Activated CD8-positive, alpha-beta memory T cell treated with anti-CD3 and anti-CD28 coated beads, Interleukin-2, amount 50 U/mL, for 24 hours (primary cell): Measurements from ENCODE around the gene PDPR.
"Not testable (repeated sequence)": the region's sequence is repeated elsewhere in the genome, so short reads cannot be mapped to it uniquely, and the experiment has no call there.

Experiments used
- DNase-seq: peaks from one replicate; pipeline ENCODE4 v3.0.0-alpha.2; 2020; ENCODE audit errors: extremely low read depth

Gene PDPR

GRCh38 chr16:70127706-70128105, 13.6 kb downstream of the PDPR start:
- not testable (repeated sequence) for DNase-seq

GRCh38 chr16:70128844-70129243, 14.7 kb downstream of the PDPR start:
- DNase-seq: not testable (repeated sequence)

DNA sequence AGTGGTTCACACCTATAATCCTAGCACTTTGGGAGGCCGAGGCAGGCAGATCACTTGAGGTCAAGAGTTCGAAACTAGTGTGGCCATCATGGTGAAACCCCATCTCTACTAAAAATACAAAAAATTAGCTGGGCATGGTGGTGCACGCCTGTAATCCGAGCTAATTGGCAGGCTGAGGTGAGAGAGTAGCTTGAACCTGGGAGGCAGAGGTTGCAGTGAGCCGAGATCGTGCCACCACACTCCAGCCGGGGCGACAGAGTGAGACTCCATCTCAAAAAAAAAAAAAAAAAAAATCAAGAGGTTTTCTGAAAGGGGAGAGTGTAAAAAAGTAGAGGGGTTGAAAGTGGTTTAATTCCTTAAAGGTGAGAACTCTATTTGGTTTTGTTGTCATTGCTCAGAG, 21.7 kb downstream of the PDPR start:
- DNase-seq: not testable (repeated sequence)

- DNase-seq: not testable (repeated sequence)
Observed at GRCh38 chr16:70136595-70136994, 22.5 kb downstream of the PDPR start.

DNA sequence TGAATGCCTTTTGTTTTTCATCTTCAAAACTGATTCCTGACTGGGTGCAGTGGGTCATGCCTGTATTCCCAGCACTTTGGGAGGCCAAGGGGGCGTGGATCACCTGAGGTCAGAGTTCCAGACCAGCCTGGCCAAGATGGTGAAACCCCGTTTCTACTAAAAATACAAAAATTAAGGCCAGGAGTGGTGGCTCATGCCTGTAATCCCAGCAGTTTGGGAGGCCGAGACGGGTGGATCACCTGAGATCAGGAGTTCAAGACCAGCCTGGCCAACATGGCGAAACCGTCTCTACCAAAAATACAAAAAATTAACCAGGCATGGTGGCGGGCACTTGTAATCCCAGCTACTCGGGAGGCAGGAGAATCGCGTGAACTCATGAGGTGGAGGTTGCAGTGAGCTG, 28.6 kb downstream of the PDPR start:
- not testable (repeated sequence) for DNase-seq

GRCh38 chr16:70143231-70143895, 29.2 kb downstream of the PDPR start:
- DNase-seq: not testable (repeated sequence)

- DNase-seq: not testable (repeated sequence)
Observed at GRCh38 chr16:70147853-70148252, 33.7 kb downstream of the PDPR start.

DNA sequence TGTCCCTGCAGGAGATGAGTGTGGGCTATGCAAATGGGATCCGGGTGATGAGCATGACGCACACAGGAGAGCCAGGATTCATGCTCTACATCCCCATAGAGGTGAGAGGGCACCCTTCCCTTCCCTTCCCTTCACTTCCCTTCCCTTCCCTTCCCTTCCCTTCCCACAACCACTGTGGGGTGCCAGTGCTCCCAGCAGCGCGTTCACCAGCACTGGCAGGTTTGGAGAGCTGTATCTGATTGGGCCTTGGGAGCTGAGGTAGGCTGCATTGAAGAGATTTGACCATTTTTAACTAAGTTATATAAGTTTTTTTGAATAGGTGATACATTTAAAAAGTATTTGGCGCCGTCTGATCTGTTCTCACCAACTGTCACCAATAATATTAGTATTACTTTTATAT, 34.3 kb downstream of the PDPR start:
- DNase-seq: not testable (repeated sequence)

DNA sequence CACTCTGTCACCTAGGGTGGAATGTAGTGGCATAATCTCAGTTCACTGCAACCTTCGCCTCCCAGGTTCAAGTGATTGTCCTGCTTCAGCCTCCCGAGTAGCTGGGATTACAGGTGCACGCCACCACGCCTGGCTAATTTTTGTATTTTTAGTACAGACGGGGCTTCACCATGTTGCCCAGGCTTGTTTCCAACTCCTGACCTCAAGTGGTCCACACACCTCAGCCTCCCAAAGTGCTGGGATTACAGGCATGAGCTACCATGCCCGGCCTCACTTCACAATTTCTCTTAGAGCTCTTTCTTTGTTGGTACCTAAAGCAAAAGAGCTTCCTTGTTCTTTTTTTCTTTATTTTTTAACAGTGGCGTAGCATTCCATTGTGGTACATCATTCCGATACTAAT, 35.2 kb downstream of the PDPR start:
- not testable (repeated sequence) for DNase-seq

DNA sequence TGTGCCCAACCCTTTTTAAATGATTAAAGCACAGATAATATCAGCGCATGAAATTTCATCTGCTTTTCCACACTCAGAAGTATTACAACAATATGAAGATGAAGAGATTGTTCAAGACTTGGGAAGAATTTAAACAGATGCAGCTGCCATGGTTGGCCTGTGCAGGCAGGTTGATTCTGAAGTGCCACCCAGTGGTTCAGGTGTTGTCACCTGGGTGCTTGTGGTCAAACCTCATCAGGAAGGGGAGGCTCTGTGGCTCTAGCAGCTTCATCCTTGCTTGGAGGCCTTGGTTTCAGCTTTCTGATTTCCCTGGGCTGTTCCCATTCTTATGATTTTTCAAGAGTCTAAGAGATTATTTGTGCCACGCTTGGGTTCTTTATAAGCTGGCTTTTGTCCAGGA, 37.3 kb downstream of the PDPR start:
- no peak for DNase-seq

GRCh38 chr16:70151941-70152509, 37.9 kb downstream of the PDPR start:
- no peak for DNase-seq

GRCh38 chr16:70152578-70153302, 38.6 kb downstream of the PDPR start:
- no peak for DNase-seq

DNA sequence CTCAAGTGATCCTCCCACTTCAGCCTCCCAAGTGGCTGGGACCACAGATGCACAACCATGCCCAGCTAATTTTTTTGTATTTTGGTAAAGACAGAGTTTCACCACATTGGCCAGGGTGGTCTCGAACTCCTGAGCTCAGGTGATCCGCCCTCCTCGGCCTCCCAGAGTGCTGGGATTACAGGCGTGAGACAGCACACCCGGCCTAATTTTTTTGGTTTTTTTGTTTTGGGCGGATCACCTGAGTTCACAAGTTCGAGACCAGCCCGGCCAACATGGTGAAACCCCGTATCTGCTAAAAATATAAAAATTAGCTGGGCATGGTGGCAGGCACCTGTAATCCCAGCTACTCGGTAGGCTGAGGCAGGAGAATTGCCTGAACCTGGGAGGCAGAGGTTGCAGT, 40.6 kb downstream of the PDPR start:
- DNase-seq: not testable (repeated sequence)

DNA sequence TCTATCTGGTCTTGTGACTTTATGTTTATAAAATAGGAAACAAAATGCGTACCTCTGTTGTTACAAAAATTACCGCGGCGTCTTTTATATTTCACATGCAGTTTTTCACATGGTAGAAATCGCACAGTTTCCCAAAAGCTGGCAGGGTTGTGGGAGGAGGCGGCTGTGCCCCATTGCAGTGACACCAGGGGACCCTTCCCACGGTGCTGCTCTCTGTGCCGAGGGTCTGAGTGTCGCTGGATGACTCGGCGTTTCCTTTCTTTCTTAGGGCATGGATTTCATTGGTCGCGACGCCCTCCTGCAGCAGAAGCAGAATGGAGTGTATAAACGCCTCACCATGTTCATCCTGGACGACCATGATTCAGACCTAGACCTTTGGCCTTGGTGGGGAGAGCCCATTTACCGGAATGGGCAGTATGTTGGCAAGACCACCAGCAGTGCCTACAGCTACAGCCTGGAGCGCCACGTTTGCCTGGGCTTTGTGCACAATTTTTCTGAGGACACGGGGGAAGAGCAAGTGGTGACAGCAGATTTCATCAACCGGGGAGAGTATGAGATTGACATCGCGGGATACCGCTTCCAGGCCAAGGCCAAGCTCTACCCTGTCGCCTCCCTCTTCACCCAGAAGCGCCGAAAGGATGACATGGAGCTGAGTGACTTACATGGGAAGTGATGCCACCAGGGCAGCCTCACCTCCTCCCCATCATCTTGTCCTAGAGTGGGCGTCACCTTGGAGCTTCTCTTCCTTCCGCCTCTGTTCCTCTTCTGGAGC, 42.3 kb downstream of the PDPR start:
- no peak for DNase-seq

DNA sequence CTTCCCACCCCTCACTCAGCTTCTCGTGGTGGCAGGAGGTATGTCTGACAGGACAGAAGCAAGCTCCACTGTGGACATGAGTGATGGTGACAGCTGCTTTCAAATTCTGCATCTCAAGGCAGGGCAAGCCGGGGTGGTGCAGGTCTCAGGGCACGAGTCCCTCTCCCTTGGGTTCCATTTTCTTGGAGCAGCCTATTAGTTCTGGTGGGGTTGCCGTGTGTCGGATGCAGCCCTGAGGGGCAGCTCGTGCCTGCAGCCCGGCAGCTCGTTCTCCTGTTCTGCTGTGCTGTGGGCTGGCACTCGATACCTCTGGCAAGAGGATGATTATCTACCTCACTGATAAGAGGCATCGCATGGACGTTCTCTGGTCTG, 43.0 kb downstream of the PDPR start:
- no peak for DNase-seq

DNA sequence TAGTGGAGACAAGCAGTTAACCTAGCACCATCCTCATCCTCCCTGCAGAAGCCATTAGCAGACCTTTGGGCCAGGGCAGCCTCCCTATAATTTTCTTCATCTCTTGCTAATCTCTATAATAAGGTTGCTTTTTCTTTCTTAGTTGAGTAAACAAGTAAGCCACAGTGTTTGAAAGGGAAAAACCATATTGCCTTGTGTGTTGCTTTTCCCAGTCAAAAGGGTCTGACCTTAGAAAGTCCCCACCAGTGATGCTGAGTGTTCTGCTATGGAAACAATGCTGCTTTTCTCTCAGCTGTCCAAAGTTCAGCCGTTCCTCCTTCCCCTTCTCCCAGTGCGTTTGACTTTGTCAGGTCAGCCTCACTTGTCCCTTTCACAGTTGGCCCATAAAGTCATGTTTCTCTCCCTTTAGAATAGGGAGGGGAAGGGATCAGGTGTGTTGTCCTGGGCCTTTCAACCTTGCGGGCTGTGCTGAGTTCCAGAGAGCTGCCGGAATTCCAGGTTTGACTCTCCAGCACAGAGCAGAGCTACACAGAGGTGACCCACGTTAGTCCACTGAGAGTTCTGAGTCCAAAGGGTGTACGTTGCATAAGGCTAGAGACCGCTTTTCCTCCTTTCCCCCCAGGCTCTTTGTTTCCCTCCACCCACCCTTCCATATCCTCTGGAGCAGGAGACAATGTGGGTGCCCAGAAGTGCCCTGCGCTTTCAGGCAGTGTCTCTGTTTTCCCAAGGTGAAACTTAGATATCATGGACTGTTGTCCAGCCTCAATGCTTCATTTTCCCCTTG, 43.5 kb downstream of the PDPR start:
- no peak for DNase-seq

- DNase-seq: no peak
Observed at GRCh38 chr16:70158261-70158939, 44.3 kb downstream of the PDPR start.

- no peak for DNase-seq
Observed at GRCh38 chr16:70159355-70160348, 45.5 kb downstream of the PDPR start.

- DNase-seq: no peak
Observed at GRCh38 chr16:70160388-70160787, 46.3 kb downstream of the PDPR start.

DNA sequence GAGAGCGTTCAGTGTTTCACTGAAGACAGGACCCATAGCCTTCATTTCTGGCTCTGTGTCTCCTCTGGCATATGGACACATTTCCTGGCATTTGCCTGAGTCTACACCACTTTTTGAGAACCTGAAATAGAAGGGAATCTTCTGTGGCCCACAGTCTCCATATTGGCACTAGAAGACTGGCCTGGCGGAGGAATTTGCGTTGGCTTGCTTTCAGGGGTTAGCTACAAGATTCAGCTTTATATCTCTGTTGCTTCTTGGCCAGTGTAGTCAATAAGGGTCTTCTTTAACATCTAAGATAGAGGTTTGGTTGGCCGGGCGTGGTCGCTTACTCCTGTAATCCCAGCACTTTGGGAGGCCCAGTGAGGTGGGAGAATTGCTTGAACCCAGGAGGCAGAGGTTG, 46.7 kb downstream of the PDPR start:
- no peak for DNase-seq
